Measurements from ENCODE around the gene CSTF1.

CSTF1 gene

GRCh38 chr20:56380375-56380774 lies 12.1 kb upstream of the CSTF1 start:
- H3K4me3 ChIP-seq (ENCODE audit: low read depth, low read length), result no peak overlapping the region
- TF ChIP-seq, protein P1, sequence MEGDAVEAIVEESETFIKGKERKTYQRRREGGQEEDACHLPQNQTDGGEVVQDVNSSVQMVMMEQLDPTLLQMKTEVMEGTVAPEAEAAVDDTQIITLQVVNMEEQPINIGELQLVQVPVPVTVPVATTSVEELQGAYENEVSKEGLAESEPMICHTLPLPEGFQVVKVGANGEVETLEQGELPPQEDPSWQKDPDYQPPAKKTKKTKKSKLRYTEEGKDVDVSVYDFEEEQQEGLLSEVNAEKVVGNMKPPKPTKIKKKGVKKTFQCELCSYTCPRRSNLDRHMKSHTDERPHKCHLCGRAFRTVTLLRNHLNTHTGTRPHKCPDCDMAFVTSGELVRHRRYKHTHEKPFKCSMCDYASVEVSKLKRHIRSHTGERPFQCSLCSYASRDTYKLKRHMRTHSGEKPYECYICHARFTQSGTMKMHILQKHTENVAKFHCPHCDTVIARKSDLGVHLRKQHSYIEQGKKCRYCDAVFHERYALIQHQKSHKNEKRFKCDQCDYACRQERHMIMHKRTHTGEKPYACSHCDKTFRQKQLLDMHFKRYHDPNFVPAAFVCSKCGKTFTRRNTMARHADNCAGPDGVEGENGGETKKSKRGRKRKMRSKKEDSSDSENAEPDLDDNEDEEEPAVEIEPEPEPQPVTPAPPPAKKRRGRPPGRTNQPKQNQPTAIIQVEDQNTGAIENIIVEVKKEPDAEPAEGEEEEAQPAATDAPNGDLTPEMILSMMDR (IDR thresholded peaks at IDR 0.05; ENCODE audit: insufficient read depth, low read depth, low read length, missing control alignments), result no peak
- no peak for DNase-seq (ENCODE audit: low read depth)

- DNase-seq (ENCODE audit: low read depth), result no peak
- TF ChIP-seq, protein P1 (IDR thresholded peaks at IDR 0.05; ENCODE audit: insufficient read depth, low read depth, low read length, missing control alignments), result no peak
- no peak overlapping the region for H3K4me3 ChIP-seq (ENCODE audit: low read depth, low read length)
These were observed 10.9 kb upstream of the CSTF1 start for GRCh38 chr20:56381501-56381900.

DNA sequence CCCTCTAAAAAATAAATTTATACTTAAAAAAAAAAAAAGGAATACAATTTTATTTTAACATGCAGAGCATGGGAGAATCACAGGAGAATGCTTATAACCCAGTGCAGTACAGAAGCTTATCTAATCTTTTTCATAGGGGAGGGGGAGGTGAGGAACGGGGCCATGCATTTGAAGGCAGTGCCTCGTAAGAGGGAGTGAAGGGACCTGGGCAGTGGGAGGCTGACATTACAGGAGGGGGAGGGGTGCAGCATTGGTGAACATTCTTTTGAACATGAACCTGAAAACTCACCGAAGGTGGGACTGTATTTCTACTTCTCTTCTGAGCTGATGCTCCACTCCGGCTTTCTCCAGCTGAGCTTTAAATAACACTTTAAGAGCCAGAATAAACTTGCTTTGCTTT lies 9.7 kb upstream of the CSTF1 start:
- DNase-seq (ENCODE audit: low read depth), result no peak
- no peak overlapping the region for H3K4me3 ChIP-seq (ENCODE audit: low read depth, low read length)
- TF ChIP-seq, protein P1 (IDR thresholded peaks at IDR 0.05; ENCODE audit: insufficient read depth, low read depth, low read length, missing control alignments), result no peak

GRCh38 chr20:56383334-56383733 lies 9.1 kb upstream of the CSTF1 start:
- no peak overlapping the region for H3K4me3 ChIP-seq (ENCODE audit: low read depth, low read length)
- no peak for DNase-seq (ENCODE audit: low read depth)
- TF ChIP-seq, protein P1 (IDR thresholded peaks at IDR 0.05; ENCODE audit: insufficient read depth, low read depth, low read length, missing control alignments), result no peak

DNA sequence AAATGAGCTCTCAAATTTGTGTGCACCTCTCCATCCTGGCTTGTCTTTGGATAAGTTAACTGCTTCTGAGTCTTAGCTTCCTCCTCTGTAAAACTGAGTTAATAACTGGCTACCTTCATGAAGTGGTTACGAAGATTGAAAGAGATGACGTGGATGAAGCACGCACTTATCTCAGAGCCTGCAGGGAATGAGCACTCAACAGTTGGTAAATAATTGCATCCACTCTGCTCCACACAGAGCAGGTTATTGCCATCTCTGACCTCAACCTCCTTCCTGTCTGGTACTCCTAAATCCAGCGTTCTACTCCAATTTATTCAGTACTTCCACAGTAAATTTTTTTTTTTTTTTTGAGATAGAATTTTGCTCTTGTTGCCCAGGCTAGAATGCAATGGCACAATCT lies 7.3 kb upstream of the CSTF1 start:
- DNase-seq (ENCODE audit: low read depth), result no peak
- TF ChIP-seq, protein P1 (IDR thresholded peaks at IDR 0.05; ENCODE audit: insufficient read depth, low read depth, low read length, missing control alignments), result no peak

DNA sequence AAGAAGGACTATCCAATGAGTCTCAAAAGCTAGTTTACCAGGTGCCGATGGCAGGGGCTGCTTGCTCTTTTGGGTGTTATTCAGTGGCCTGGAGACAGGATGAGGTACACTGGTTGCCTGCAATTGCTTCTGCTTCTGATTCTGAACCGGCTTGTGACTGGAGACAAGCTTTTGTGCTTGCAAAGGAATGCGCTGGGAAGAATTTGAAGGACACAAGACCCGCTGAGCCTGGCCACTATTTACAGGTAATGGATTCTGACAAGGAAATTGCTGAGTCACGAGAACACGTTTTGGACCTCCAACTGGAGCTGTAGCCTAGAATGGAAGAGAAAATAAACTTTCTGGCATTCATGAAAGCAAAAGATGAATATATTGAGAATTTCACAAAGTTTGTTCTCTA lies 6.2 kb upstream of the CSTF1 start:
- TF ChIP-seq, protein P1 (IDR thresholded peaks at IDR 0.05; ENCODE audit: insufficient read depth, low read depth, low read length, missing control alignments), result no peak
- no peak overlapping the region for H3K4me3 ChIP-seq (ENCODE audit: low read depth, low read length)
- DNase-seq (ENCODE audit: low read depth), result no peak

More for the DNA sequence above, 7.3 kb upstream of the CSTF1 start:
- no peak overlapping the region for H3K4me3 ChIP-seq (ENCODE audit: low read depth, low read length)

DNA sequence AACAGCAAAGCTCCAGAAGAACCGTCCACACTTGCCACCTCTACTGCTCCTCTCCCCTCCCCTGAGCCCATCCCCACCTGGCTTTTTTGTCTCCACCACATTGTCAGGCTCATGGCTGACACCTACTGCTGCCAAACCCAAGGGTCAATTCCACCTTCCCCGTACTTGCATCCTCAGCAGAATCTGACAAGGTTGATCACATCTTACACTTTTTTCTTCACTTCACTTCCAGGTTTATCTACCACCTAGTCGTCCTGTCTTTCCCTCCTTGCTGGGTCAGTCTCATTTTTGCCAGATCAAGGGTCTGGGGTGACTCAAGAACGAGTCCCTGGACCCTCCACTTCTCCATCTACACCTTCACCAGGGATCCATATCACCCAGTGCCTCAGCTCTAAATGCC lies 3.6 kb upstream of the CSTF1 start:
- TF ChIP-seq, protein P1 (IDR thresholded peaks at IDR 0.05; ENCODE audit: insufficient read depth, low read depth, low read length, missing control alignments), result no peak
- no peak overlapping the region for H3K4me3 ChIP-seq (ENCODE audit: low read depth, low read length)
- no peak for DNase-seq (ENCODE audit: low read depth)

Measured in GM12865 (cell line).